ENCODE data around the gene ZFYVE26. TPM values are rescaled to one million over a fixed set of nuclear protein-coding genes. Genes with fewer than 3 reads are reported as not detected.
A peak's percentile ranks its signal among the peaks of the same experiment; 100 is the strongest.

ZFYVE26 gene
- 31.9 TPM for total RNA-seq

- peak; percentile 97 for ATAC-seq
- DNase-seq (ENCODE audit: low spot score) = peak; percentile 93
- intact Hi-C loops (cut with DNase I) = no loop called here
These were observed at the start of gene ZFYVE26 for GRCh38 chr14:67816326-67817002. Gene ZFYVE26 (minus strand): TSS chr14:67816590. CDS start chr14:67815963, 627 bp downstream.

- no peak for DNase-seq (ENCODE audit: low spot score)
- no peak for ATAC-seq
- intact Hi-C loops (cut with DNase I) = no loop called here
These were observed 46.8 kb upstream of the ZFYVE26 start for GRCh38 chr14:67863223-67863622.

- DNase-seq (ENCODE audit: low spot score) (no peak), ATAC-seq (no peak)
- intact Hi-C loops (cut with DNase I) = no loop called here
These were observed 42.9 kb upstream of the ZFYVE26 start for GRCh38 chr14:67859169-67859749.

GRCh38 chr14:67857778-67858350 lies 41.5 kb upstream of the ZFYVE26 start:
- no peak for ATAC-seq
- intact Hi-C loops (cut with DNase I) = no loop called here
- DNase-seq (ENCODE audit: low spot score) = no peak

- no peak for ATAC-seq
- no peak for DNase-seq (ENCODE audit: low spot score)
- intact Hi-C loops (cut with DNase I) = no loop called here
These were observed 40.4 kb upstream of the ZFYVE26 start for GRCh38 chr14:67856827-67857226.

GRCh38 chr14:67853715-67854114 lies 37.3 kb upstream of the ZFYVE26 start:
- no peak for DNase-seq (ENCODE audit: low spot score)
- intact Hi-C loops (cut with DNase I) = no loop called here
- peak; percentile 52 for ATAC-seq

- ATAC-seq (no peak), DNase-seq (ENCODE audit: low spot score) (no peak)
- intact Hi-C loops (cut with DNase I) = no loop called here
These were observed 36.7 kb upstream of the ZFYVE26 start for GRCh38 chr14:67852926-67853604.

GRCh38 chr14:67851785-67852410 lies 35.5 kb upstream of the ZFYVE26 start:
- no peak for ATAC-seq
- DNase-seq (ENCODE audit: low spot score) = no peak
- intact Hi-C loops (cut with DNase I) = no loop called here

- intact Hi-C loops (cut with DNase I) = no loop called here
- no peak for DNase-seq (ENCODE audit: low spot score)
- no peak for ATAC-seq
These were observed 33.9 kb upstream of the ZFYVE26 start for GRCh38 chr14:67850066-67850830.

GRCh38 chr14:67846029-67846610 lies 29.7 kb upstream of the ZFYVE26 start:
- intact Hi-C loops (cut with DNase I) = no loop called here
- ATAC-seq (no peak), DNase-seq (ENCODE audit: low spot score) (no peak)

GRCh38 chr14:67837011-67837624 lies 20.7 kb upstream of the ZFYVE26 start:
- intact Hi-C loops (cut with DNase I) = no loop called here
- ATAC-seq (peak; percentile 59), DNase-seq (ENCODE audit: low spot score) (no peak)

- no peak for DNase-seq (ENCODE audit: low spot score)
- intact Hi-C loops (cut with DNase I) = no loop called here
These were observed 19.2 kb upstream of the ZFYVE26 start for GRCh38 chr14:67835596-67835995.

GRCh38 chr14:67833403-67833802 lies 17.0 kb upstream of the ZFYVE26 start:
- intact Hi-C loops (cut with DNase I) = no loop called here
- DNase-seq (ENCODE audit: low spot score) = no peak
- no peak for ATAC-seq

More at GRCh38 chr14:67835596-67835995, 19.2 kb upstream of the ZFYVE26 start:
- no peak for ATAC-seq

- DNase-seq (ENCODE audit: low spot score) (no peak), ATAC-seq (no peak)
- intact Hi-C loops (cut with DNase I) = no loop called here
These were observed 14.7 kb upstream of the ZFYVE26 start for GRCh38 chr14:67831113-67831512.

GRCh38 chr14:67821121-67821520 lies 4.7 kb upstream of the ZFYVE26 start:
- ATAC-seq (no peak), DNase-seq (ENCODE audit: low spot score) (no peak)
- intact Hi-C loops (cut with DNase I) = no loop called here

GRCh38 chr14:67820428-67820971 lies 4.1 kb upstream of the ZFYVE26 start:
- ATAC-seq (no peak), DNase-seq (ENCODE audit: low spot score) (no peak)
- intact Hi-C loops (cut with DNase I) = no loop called here

- ATAC-seq = peak; percentile 91
- intact Hi-C loops (cut with DNase I) = no loop called here
- peak; percentile 93 for DNase-seq (ENCODE audit: low spot score)
These were observed 3.4 kb upstream of the ZFYVE26 start, which contains the start of gene RAD51B for GRCh38 chr14:67819563-67820421. Gene RAD51B (plus strand): TSS chr14:67819779.

Measured in sciatic nerve (tissue), 2 donors.